Measurements from ENCODE around the gene TMEM255B. TPM values are rescaled to one million over a fixed set of nuclear protein-coding genes. Genes with fewer than 3 reads are reported as not detected.

TMEM255B gene
- total RNA-seq, 1 donor from 2014 or later = 0.26 TPM

DNA sequence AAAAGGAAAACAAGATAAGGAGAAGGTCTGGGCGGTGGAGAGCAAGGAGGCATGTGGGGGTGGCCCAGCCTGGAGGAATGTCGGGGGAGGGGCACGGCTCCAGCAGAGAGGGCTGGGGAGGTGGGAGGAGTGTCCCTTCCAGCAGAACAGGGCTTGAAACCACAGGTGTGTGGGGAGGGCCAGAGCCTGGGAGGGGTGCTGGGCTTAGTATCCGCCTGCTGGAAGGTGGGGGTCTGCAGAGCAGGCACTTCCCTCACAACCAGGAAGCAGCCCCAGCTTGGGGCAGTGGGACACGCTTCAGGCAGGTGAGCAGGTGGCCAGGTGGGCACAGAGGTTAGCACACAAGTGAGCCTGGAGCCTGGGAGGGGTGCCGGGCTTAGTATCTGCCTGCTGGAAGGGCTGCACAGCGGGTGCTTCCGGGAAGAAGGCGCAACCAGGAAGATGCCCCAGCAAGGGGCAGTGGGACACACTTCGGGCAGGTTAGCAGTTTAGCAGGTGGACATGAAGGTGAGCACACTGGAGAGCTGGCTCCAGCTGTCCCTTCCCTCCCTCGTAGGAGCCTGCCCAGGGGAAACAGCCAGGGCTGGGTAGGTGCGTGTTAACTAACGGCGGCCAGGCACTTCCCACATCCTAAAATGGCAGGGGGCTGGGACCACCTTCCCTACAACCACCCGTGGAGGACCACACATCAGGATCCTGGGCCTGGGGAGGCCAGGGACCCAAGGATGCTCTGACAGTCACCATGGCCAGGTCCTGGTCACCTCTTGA, 101.8 kb downstream of the TMEM255B start:
- peaks cover 70% of the 10 kb centered on the region for H3K4me1 Mint-ChIP-seq
- H3K79me2 ChIP-seq (ENCODE audit: low read depth) = peaks cover 30% of the 10 kb centered on the region
- peaks cover 39% of the 10 kb centered on the region for H3K27me3 Mint-ChIP-seq (ENCODE audit: insufficient read depth, low read depth)

DNA sequence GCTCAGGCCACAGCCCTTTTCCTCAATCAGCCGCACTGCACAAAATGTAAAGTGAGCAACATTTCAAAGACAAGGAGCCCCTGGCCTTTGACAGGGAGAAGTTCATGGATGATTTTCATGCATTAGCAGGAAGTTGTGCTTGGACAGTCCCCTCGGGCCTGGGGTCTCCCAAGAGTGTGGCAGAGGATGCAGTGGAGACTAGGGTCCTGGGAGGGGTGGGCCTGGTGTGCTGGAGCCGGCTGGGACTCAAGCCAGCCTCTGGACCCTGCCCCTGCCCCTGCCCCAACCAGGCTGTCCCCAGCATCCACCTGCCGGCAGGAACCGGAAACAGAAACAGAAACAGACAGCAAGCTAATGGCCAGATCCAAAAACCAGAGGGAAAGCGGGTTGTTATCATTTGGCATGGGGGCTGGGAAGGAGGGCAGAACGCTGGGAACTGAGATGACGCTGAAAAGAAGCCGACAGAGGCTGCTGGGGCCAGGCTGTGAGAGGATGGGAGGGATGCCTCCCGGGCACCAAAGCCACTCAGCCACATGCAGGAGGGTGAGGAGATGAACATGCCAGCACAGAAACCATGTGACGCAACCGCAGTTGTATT, 102.5 kb downstream of the TMEM255B start:
- Mint-ChIP-seq H3K36me3 (peaks cover 13% of the 10 kb centered on the region), H3K27ac (no peak overlapping the region), H3K4me3 (peak overlapping the region; percentile 71), H3K4me1 (peaks cover 70% of the 10 kb centered on the region), H3K27me3 (ENCODE audit: insufficient read depth, low read depth) (peaks cover 40% of the 10 kb centered on the region), H3K9me3 (peaks cover 12% of the 10 kb centered on the region)
- H3K27me3 ChIP-seq = peaks cover 38% of the 10 kb centered on the region
- TF ChIP-seq EZH2 (IDR thresholded peaks at IDR 0.05) (no peak), EZH2phosphoT487 (IDR thresholded peaks at IDR 0.05) (no peak)
- H3K79me2 ChIP-seq (ENCODE audit: low read depth) = peaks cover 23% of the 10 kb centered on the region
- peaks cover 9% of the 10 kb centered on the region for H4K20me1 ChIP-seq (ENCODE audit: low read depth)
- peak overlapping the region; percentile 62 for H3K4me2 ChIP-seq
- peaks cover 62% of the 10 kb centered on the region for H3K4me1 ChIP-seq
- no peaks in the 10 kb centered on the region for H3K9me3 ChIP-seq (ENCODE audit: low read depth)
- H3K9ac ChIP-seq = no peak overlapping the region
- H3F3A ChIP-seq (ENCODE audit: low read depth) = peaks cover 77% of the 10 kb centered on the region
- no peak overlapping the region for H3K4me3 ChIP-seq
- H2AFZ ChIP-seq (replicated peaks) = no peak overlapping the region
- no peak overlapping the region for H3K27ac ChIP-seq
- no peaks in the 10 kb centered on the region for H3K36me3 ChIP-seq
- DNase-seq (ENCODE audit: low spot score) = no peak

More for the DNA sequence above, 101.8 kb downstream of the TMEM255B start:
- Histone ChIP-seq H2AFZ (replicated peaks) (no peak overlapping the region), H3K4me1 (peaks cover 62% of the 10 kb centered on the region), H3K9ac (no peak overlapping the region), H3K36me3 (no peaks in the 10 kb centered on the region), H3K27me3 (peaks cover 35% of the 10 kb centered on the region), H3K27ac (peak overlapping the region; percentile 79), H3K4me3 (no peak overlapping the region), H3F3A (ENCODE audit: low read depth) (peaks cover 77% of the 10 kb centered on the region), H3K4me2 (peak overlapping the region; percentile 62), H4K20me1 (ENCODE audit: low read depth) (peaks cover 9% of the 10 kb centered on the region), H3K9me3 (ENCODE audit: low read depth) (no peaks in the 10 kb centered on the region)
- no peak for TF ChIP-seq EZH2 (IDR thresholded peaks at IDR 0.05)
- TF ChIP-seq, protein P1, sequence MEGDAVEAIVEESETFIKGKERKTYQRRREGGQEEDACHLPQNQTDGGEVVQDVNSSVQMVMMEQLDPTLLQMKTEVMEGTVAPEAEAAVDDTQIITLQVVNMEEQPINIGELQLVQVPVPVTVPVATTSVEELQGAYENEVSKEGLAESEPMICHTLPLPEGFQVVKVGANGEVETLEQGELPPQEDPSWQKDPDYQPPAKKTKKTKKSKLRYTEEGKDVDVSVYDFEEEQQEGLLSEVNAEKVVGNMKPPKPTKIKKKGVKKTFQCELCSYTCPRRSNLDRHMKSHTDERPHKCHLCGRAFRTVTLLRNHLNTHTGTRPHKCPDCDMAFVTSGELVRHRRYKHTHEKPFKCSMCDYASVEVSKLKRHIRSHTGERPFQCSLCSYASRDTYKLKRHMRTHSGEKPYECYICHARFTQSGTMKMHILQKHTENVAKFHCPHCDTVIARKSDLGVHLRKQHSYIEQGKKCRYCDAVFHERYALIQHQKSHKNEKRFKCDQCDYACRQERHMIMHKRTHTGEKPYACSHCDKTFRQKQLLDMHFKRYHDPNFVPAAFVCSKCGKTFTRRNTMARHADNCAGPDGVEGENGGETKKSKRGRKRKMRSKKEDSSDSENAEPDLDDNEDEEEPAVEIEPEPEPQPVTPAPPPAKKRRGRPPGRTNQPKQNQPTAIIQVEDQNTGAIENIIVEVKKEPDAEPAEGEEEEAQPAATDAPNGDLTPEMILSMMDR (IDR thresholded peaks at IDR 0.05) = no peak
- no peak for TF ChIP-seq EZH2phosphoT487 (IDR thresholded peaks at IDR 0.05)
- Mint-ChIP-seq H3K9me3 (peaks cover 9% of the 10 kb centered on the region), H3K4me3 (peak overlapping the region; percentile 67), H3K27ac (peak overlapping the region; percentile 81), H3K36me3 (peaks cover 10% of the 10 kb centered on the region)
- DNase-seq (ENCODE audit: low spot score) = peak; percentile 68

DNA sequence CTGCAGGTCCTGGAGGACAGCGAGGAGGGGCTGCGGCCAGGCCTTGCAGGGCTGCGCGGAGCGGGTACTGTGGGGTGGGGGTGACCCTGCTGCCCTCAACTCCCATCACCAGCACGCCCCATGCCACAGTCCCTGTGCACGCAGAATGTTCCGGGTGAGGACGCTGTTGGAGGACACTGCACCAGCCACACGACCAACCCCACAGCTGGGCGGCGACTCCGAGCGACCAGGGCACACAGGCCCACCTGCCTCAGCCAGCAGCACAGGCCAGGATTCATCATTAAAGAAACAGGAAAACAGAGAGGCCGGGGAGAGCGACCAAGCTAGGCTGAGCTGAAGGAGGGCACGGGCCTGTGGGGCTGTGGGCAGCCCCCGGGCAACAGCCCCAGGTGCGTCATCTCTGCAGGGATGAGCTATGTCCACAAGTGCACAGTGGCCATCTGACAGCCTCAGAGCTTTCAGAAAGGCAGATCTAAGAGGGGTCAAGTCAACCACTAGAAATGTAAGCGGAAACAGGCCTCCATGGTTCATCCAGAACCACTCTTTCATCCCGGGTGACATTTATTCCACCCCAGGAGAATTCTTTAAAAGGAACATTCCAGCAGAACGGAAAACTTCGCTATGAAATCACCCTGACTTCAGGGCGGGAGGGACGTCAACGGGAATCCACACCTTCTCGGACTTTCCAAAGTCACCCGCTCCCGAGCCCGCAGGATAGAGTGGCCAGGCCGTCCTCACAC, 103.3 kb downstream of the TMEM255B start:
- Mint-ChIP-seq H3K27ac (no peak overlapping the region), H3K9me3 (peaks cover 12% of the 10 kb centered on the region), H3K36me3 (peaks cover 13% of the 10 kb centered on the region), H3K4me3 (peak overlapping the region; percentile 86), H3K4me1 (peaks cover 63% of the 10 kb centered on the region), H3K27me3 (ENCODE audit: insufficient read depth, low read depth) (peaks cover 40% of the 10 kb centered on the region)
- peaks cover 71% of the 10 kb centered on the region for H3F3A ChIP-seq (ENCODE audit: low read depth)
- no peak overlapping the region for H3K9ac ChIP-seq
- peaks cover 15% of the 10 kb centered on the region for H3K79me2 ChIP-seq (ENCODE audit: low read depth)
- H3K4me2 ChIP-seq = peak overlapping the region; percentile 79
- H3K27ac ChIP-seq = no peak overlapping the region
- H3K36me3 ChIP-seq = no peaks in the 10 kb centered on the region
- no peaks in the 10 kb centered on the region for H3K9me3 ChIP-seq (ENCODE audit: low read depth)
- H3K27me3 ChIP-seq = peaks cover 38% of the 10 kb centered on the region
- H3K4me3 ChIP-seq = peak overlapping the region; percentile 54
- H3K4me1 ChIP-seq = peaks cover 54% of the 10 kb centered on the region
- no peak for DNase-seq (ENCODE audit: low spot score)
- H4K20me1 ChIP-seq (ENCODE audit: low read depth) = peaks cover 9% of the 10 kb centered on the region
- TF ChIP-seq EZH2 (IDR thresholded peaks at IDR 0.05) (no peak), EZH2phosphoT487 (IDR thresholded peaks at IDR 0.05) (no peak)
- TF ChIP-seq, protein P1 (IDR thresholded peaks at IDR 0.05) = no peak
- peak overlapping the region; percentile 76 for H2AFZ ChIP-seq (replicated peaks)

Measured in neural progenitor cell (in vitro differentiated cells).